HS-5 (cell line): Measurements from ENCODE around the gene NALCN.

Experiments used
- DNase-seq: peaks from one replicate; pipeline ENCODE4 v3.0.0-alpha.2; 2012; ENCODE audit warnings: low read depth

The NALCN gene

DNA sequence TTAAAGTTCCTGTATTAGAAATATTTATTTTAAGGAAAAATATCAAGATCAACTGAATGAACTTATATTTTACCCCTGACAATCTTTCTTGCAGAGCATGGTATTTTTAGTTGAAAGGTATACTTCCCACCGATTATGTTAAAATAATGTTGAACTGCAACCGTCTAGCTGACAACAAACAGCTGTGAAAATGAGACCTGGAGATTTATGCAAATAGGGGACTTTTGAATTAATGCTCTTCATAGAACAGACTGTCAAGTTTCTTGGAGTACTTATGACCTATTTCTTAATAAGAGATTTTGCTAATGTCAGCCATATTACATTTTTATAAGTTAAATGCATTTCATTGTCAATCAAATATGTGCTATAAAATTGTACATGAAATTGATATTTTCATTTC is 210.9 kb downstream of the NALCN start:
- no peak for DNase-seq

DNA sequence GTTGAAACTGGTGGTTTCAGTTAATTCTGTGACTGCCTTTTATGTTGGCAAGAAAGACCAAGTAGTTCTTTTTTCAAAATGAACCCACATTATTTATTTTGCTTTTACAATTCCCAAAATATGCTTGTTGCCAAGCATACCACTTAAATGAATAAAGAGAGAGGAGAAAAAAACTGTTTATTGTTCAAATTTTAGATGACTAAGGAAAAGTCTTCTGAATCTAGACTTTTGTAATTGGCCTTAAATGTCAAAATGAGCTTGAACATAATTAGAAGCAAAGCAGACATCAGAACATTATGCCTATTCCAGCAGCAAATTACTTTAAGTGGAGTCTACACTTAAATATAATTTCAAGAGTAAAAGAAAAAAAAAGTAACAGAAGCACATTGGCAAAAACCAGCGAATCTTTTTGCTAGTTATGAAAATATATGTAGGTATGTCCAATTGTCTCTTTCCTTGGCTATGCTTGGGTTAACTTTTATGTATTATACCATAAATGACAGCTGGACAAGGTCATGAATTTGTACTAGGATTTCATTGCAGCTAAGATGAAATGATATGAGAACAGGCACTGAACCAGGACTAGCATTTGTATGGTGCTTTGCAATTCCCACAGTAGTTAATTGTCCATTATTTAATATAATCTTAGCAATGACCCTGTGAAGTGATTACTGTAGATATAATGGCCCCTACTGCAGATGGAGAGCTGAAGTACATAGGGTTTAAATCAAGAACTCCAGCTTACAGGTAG is 211.9 kb downstream of the NALCN start:
- no peak for DNase-seq

DNA sequence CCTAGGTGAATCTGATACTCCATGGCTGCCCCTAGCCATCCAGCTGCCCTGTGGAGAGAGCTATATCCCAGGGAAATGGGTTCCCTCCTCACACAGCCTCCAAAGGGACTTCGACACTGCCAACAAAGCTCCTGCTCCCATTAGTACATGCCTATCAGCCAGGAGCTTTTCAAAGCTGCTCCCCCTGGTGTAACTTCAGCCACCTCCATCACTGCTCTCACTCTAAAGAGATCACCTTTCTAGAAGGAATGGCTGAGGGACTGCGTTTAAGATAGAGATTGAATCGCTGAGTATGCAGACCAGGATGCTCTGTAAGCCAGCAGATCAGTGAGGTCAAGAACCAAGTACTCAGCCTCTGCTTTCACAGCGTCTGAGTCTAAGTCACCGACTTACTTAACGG is 213.7 kb downstream of the NALCN start:
- DNase-seq, result no peak

DNA sequence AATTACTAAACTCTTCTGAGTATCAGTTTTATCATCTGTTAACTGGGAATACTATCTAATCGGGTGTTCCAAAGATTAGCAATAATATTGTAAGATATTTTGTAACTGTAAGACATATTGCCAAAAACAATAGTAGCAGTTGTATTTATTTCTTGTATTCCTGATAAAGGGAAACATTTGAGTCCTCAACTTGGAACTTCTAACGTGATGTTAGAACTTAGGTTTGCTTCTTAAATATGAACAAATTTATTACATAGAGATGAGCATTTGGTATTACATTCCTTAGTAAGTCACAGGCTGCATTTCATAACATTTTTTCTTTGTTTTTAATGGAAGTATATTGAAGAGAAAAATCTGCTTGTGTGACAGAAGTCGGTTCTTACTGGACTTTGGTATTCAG is 225.3 kb downstream of the NALCN start:
- DNase-seq, result no peak

DNA sequence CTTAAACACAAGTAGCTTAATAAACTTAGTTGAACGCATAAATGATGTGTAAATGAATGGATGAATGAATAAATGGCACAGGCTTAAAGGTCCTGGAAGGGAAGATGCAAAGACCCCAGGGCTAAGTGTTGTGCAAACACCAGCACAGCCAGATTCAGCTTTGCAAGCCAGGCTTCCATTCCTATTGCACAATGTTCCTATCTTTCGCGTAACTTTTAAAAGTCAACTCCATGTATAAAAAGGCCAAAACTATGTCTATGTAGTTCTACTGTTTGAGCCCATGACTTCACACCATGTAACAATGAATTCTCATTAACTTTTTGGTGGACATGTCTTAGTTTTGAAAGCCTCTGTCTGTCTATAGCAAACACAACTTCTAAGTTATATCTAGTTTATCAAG is 226.0 kb downstream of the NALCN start:
- no peak for DNase-seq

- DNase-seq, result no peak
Observed at GRCh38 chr13:101185606-101186005, 230.7 kb downstream of the NALCN start.

DNA sequence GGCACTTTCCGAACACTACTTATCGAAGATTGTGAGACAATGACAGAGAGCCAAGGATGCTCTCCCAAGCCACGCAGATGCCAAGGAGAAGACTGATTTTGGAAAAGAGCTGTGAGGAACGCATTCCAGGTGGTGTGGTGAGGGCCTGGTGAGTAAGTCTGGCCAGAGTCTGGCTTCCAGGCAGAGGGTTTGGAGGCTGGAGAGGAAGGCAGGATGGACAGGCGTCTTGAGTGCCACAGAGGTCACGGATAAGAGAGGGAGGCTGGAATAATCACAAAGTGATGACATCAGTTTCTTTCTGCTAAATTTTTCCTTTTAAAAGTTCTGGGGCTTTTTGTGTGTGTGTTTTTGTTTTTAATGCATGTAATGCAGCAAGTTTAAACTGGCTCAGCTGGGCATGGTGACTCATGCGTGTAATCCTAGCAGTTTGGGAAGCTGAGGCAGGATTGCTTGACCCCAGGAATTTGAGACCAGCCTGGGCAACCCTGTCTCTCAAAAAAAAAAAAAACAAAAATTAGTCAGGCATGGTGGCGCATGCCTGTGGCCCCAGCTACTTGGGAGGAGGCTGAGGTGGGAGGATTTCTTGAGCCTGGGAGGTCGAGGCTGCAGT is 235.1 kb downstream of the NALCN start:
- no peak for DNase-seq

GRCh38 chr13:101179021-101179420 is 237.3 kb downstream of the NALCN start:
- DNase-seq, result no peak

- no peak for DNase-seq
Observed at GRCh38 chr13:101178406-101178805, 237.9 kb downstream of the NALCN start.

DNA sequence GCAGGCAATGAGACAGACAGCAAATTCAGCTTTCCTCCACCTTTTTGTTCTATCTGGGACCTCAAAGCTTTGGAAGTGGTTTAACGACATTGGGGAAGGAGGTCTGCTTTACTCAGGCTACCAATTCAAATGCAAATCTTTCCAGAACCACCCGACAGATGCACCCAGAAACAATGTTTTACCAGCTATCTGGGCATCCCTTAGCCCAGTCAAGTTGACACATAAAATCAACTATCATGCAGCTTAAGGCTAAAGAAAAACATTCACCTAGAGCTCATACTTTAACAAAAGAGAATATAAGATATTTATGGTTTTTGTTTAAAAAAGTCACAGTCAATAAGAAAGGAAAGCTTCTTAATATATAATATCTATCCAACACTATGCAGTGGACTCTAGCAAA is 246.0 kb downstream of the NALCN start:
- DNase-seq, result no peak

- no peak for DNase-seq
Observed at GRCh38 chr13:101157261-101157660, 259.0 kb downstream of the NALCN start.

GRCh38 chr13:101155920-101156319 is 260.4 kb downstream of the NALCN start:
- DNase-seq, result no peak

- no peak for DNase-seq
Observed at GRCh38 chr13:101152184-101152583, 264.1 kb downstream of the NALCN start.

- DNase-seq, result no peak
Observed at GRCh38 chr13:101150998-101151397, 265.3 kb downstream of the NALCN start.

- no peak for DNase-seq
Observed at GRCh38 chr13:101149735-101150384, 266.4 kb downstream of the NALCN start.

- no peak for DNase-seq
Observed at GRCh38 chr13:101146101-101146898, 270.0 kb downstream of the NALCN start.

DNA sequence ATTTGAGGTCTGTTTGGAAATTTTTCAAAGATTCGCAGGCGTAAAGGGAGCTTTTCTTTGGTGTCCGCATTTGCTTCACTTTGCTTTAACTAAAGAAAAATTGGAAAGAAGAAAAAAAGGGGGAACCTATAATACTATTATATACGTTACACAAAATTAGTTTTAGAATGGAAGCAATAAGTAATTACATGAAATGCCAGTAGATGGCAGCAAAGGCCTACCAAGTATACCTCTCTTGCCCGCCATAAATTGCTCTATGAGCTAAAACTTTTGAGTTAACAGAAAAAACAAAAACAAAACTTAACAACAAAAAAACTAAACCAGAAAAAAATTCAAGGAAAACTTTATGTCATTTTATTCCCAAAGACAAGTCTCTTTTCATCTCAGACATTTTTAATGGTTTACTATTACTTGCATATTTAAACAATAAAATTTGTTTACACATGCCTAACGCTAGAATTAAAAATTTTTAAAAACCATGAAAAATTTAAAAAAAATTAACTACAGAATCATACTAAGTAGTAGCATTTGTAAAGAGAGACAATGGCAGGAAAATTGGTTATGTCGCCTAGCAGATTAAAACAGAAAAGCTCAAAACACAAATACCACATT is 271.4 kb downstream of the NALCN start:
- DNase-seq, result no peak

DNA sequence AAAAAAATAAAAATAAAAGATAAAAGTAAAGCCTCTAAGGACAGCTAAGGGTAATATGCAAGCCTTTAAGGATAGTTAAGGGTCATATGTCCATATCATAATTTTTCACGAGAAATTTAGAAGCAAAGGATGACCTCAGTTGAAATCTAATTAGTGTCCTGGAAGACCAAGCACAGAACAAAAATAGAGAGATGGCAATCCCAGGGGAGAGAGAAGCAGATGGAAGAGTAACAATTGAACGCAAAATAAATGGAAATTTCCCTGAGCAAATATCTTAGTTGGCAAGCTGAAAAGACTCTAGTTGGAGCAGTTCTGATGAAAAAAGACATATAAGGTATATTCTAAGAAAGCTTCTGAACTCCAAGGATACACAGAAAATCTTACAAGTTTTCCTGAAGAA is 275.4 kb downstream of the NALCN start:
- DNase-seq, result no peak

GRCh38 chr13:101140087-101140770 is 276.1 kb downstream of the NALCN start:
- no peak for DNase-seq

- no peak for DNase-seq
Observed at GRCh38 chr13:101139081-101139480, 277.2 kb downstream of the NALCN start.

DNA sequence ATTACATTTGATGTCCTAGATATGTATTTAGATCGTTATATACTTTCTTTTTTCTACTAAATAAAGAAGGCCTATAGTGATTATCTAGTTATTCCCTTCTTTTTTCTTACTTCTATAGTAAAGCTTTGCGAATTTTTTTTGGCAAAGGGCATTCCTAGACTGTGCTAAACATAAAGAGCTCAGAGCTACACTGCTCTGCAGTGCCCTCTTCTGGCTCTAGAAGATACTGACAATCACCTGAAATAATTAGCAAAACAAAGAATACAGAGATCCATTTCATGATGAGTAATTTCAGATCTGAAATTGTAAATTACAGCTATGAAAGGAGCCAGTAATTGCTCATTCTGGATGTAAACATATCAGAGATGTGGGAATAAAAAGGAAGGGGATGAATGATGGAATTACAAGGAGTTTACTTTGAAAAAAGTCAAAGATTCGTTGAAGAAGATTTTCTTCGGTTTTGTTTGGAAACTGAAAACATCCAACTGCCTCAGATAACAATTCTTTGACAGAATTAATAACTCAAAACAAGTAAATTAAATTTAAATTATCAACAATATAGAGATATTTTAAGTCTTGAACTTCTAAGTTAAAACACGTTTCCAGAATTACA is 288.5 kb downstream of the NALCN start:
- DNase-seq, result no peak
